Measurements from ENCODE around the gene NBDY. TPM values are rescaled to one million over a fixed set of nuclear protein-coding genes. Genes with fewer than 3 reads are reported as not detected.
"Not testable (repeated sequence)": the region's sequence is repeated elsewhere in the genome, so short reads cannot be mapped to it uniquely, and the experiment has no call there.

Gene NBDY
- total RNA-seq, 2 experiments from 2014 or later, result 37.0 to 53.3 TPM

GRCh38 chrX:56764975-56765791 is 36.1 kb downstream of the NBDY start:
- H3K4me3 Mint-ChIP-seq, result peak overlapping the region; percentile 67
- H3K27ac Mint-ChIP-seq, result peak overlapping the region; percentile 99
- H3K36me3 Mint-ChIP-seq (ENCODE audit: low read depth), result peaks cover 7% of the 10 kb centered on the region
- peaks cover 51% of the 10 kb centered on the region for H3K4me1 Mint-ChIP-seq
- DNase-seq (no peak), ATAC-seq (peak; percentile 33)
- ChIA-PET POLR2A (no interaction called here), CTCF (interaction anchor here (0.5 to 2.8 kb wide), 9 partner anchors 16 to 1154 kb away, joined by 3 to 17 read pairs (median 4); no protein-coding TSS in a partner anchor)
- no peaks in the 10 kb centered on the region for H3K9me3 Mint-ChIP-seq (ENCODE audit: low read depth)
- intact Hi-C loops (cut with DNase I, micrococcal nuclease), result no loop called here
- H3K27me3 Mint-ChIP-seq, result no peaks in the 10 kb centered on the region

DNA sequence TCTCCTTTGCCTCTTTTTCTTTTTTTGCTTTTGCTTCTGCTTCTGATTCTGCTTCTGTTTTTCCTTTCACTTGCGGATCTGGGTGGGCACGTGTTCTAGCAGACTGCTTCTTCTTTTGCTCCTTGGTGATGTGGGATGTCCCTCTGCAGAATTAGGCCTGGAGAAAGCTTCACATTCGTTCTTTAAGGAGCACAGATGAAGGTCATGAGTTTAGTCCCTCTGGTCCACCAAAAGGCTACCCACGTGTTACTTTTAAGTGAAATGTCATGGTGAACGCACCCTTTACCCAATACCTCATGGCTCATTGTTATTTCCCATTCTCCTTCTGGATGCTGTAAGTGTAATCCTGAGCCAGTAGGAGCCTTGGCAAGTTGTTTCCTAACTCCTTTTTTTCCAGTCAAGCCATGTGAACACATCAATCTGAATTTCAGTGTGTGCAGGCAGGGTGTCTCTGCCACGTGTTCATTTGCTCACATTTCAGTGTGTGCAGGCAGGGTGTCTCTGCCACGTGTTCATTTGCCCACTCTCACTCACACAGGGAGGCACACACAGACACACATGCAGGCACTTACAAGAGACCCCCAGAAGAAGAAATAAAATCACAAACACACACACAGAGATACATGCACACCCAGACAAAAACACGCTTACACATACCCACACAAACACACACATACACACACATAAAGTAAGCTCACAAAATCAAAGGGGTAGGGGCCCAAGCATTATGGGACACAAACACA is 36.9 kb downstream of the NBDY start:
- peak overlapping the region; percentile 99 for H3K27ac Mint-ChIP-seq
- H3K27me3 Mint-ChIP-seq, result no peaks in the 10 kb centered on the region
- peak overlapping the region; percentile 67 for H3K4me3 Mint-ChIP-seq
- ATAC-seq, result no peak
- no peaks in the 10 kb centered on the region for H3K9me3 Mint-ChIP-seq (ENCODE audit: low read depth)
- H3K36me3 Mint-ChIP-seq (ENCODE audit: low read depth), result peaks cover 7% of the 10 kb centered on the region
- peaks cover 51% of the 10 kb centered on the region for H3K4me1 Mint-ChIP-seq
- no peak for DNase-seq
- intact Hi-C loops (cut with DNase I, micrococcal nuclease), result no loop called here
- ChIA-PET POLR2A (no interaction called here), CTCF (interaction anchor here (0.6 to 2.8 kb wide), 4 partner anchors 17 to 213 kb away, joined by 3 to 17 read pairs (median 4); no protein-coding TSS in a partner anchor)

DNA sequence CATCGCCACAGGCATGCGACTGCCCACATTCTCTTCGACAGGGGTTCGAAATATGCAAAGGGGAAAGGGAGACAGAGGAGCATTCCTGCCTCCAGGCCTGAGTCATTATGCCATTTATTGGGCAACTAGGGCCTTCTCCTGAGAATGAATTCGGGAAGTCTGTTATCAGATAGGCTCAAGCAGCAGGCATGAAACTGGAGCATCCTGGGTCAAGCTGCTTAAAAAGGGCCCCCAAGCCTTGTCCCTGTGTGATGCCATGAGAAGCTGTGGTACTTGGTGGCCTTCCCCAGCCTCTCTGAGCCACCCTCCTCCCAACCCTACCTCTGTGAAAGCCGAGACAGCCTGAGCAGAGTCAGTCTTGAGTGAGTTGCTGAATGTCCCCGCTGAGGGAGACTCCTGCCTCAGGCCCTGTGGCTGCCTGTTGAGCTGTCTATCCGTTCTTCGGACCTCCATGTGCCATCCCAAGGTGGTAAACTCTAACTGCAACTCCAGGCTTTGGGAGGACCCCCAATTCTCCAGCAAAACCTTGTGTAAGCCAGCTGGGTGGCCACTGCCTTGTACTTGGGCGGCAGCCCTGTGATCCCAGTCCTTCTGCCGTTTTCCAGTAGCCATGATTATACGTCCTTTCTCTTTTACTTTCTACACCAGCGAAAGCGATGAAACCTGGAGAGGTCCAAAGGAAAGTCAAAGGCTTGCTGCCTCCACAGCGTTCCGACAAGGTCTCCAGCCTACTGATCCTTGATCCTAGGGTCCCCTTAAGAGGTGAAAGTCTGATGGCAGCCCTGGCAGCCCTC is 37.7 kb downstream of the NBDY start:
- Mint-ChIP-seq H3K27ac (peak overlapping the region; percentile 99), H3K27me3 (no peaks in the 10 kb centered on the region), H3K36me3 (ENCODE audit: low read depth) (peaks cover 7% of the 10 kb centered on the region), H3K9me3 (ENCODE audit: low read depth) (no peaks in the 10 kb centered on the region), H3K4me1 (peaks cover 43% of the 10 kb centered on the region), H3K4me3 (no peak overlapping the region)
- intact Hi-C loops (cut with DNase I, micrococcal nuclease), result no loop called here
- DNase-seq (no peak), ATAC-seq (no peak)
- ChIA-PET CTCF (no interaction called here), POLR2A (no interaction called here)

- H3K27ac Mint-ChIP-seq; ATAC-seq; CTCF ChIA-PET; H3K36me3 Mint-ChIP-seq (ENCODE audit: low read depth); H3K27me3 Mint-ChIP-seq; POLR2A ChIA-PET; H3K4me3 Mint-ChIP-seq; H3K9me3 Mint-ChIP-seq (ENCODE audit: low read depth); DNase-seq; intact Hi-C loops (cut with DNase I, micrococcal nuclease): not testable (repeated sequence)
- peaks cover 35% of the 10 kb centered on the region for H3K4me1 Mint-ChIP-seq
Observed at GRCh38 chrX:56767348-56768119, 38.5 kb downstream of the NBDY start.

- H3K4me3 Mint-ChIP-seq; H3K9me3 Mint-ChIP-seq (ENCODE audit: low read depth); DNase-seq; H3K27me3 Mint-ChIP-seq; POLR2A ChIA-PET; intact Hi-C loops (cut with DNase I, micrococcal nuclease); CTCF ChIA-PET; ATAC-seq; H3K36me3 Mint-ChIP-seq (ENCODE audit: low read depth); H3K27ac Mint-ChIP-seq: not testable (repeated sequence)
- peaks cover 29% of the 10 kb centered on the region for H3K4me1 Mint-ChIP-seq
Observed at GRCh38 chrX:56768120-56768660, 39.1 kb downstream of the NBDY start.

DNA sequence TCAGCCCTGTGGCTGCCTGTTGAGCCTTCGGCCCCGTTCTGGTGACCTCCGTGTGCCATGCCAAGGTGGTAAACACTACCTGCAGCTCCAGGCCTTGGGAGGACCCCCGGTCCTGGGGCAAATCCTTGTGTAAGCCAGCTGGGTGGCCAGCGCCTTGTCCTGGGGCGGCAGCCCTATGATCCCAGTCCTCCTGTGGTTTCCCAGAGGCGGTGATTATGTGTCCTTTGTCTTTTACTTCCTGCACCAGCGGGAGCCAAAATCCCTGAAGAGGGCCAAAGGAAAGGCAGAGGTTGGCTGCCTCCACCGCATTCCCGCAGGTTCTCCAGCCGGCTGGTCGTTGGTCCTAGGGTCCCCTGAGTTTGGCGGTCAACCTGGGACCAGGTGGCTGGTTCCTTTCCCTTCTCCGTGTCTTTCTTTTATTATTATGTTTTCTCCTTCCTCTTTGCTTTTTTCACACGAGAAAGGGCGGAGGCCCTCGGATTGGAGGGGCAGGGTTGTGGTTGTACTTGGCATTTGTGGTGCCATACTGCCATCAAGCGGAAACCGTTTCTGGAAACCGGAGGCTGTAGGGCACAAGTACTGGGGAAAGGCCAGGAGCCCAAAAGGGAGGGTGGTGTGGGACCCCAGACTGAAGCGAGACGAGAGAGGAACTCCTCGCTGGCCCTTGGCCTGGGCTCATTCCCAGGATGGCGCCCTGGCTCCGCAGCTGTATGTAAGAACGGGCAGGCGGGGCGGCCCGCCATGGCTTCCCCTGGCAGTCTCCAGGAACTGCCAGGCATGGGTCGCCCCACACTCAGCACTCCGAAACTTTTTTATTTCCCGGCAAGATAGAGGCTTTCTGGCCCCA is 43.9 kb downstream of the NBDY start:
- H3K4me3 Mint-ChIP-seq; intact Hi-C loops (cut with DNase I, micrococcal nuclease); H3K27me3 Mint-ChIP-seq; DNase-seq; H3K4me1 Mint-ChIP-seq; ATAC-seq; H3K9me3 Mint-ChIP-seq (ENCODE audit: low read depth); H3K36me3 Mint-ChIP-seq (ENCODE audit: low read depth); POLR2A ChIA-PET; CTCF ChIA-PET; H3K27ac Mint-ChIP-seq: not testable (repeated sequence)

- H3K36me3 Mint-ChIP-seq (ENCODE audit: low read depth); H3K4me3 Mint-ChIP-seq; H3K4me1 Mint-ChIP-seq; H3K9me3 Mint-ChIP-seq (ENCODE audit: low read depth); DNase-seq; CTCF ChIA-PET; H3K27me3 Mint-ChIP-seq; intact Hi-C loops (cut with DNase I, micrococcal nuclease); H3K27ac Mint-ChIP-seq; POLR2A ChIA-PET; ATAC-seq: not testable (repeated sequence)
Observed at GRCh38 chrX:56773522-56774060, 44.5 kb downstream of the NBDY start.

DNA sequence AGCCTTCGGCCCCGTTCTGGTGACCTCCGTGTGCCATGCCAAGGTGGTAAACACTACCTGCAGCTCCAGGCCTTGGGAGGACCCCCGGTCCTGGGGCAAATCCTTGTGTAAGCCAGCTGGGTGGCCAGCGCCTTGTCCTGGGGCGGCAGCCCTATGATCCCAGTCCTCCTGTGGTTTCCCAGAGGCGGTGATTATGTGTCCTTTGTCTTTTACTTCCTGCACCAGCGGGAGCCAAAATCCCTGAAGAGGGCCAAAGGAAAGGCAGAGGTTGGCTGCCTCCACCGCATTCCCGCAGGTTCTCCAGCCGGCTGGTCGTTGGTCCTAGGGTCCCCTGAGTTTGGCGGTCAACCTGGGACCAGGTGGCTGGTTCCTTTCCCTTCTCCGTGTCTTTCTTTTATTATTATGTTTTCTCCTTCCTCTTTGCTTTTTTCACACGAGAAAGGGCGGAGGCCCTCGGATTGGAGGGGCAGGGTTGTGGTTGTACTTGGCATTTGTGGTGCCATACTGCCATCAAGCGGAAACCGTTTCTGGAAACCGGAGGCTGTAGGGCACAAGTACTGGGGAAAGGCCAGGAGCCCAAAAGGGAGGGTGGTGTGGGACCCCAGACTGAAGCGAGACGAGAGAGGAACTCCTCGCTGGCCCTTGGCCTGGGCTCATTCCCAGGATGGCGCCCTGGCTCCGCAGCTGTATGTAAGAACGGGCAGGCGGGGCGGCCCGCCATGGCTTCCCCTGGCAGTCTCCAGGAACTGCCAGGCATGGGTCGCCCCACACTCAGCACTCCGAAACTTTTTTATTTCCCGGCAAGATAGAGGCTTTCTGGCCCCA is 49.3 kb downstream of the NBDY start:
- H3K27me3 Mint-ChIP-seq, H3K27ac Mint-ChIP-seq, ATAC-seq: not testable (repeated sequence)

GRCh38 chrX:56778924-56779468 is 50.0 kb downstream of the NBDY start:
- H3K9me3 Mint-ChIP-seq (ENCODE audit: low read depth); intact Hi-C loops (cut with DNase I, micrococcal nuclease); H3K4me3 Mint-ChIP-seq; DNase-seq; H3K36me3 Mint-ChIP-seq (ENCODE audit: low read depth); H3K27ac Mint-ChIP-seq; POLR2A ChIA-PET; ATAC-seq; H3K27me3 Mint-ChIP-seq; CTCF ChIA-PET: not testable (repeated sequence)
- H3K4me1 Mint-ChIP-seq, result peaks cover 23% of the 10 kb centered on the region

More for the DNA sequence above, 49.3 kb downstream of the NBDY start:
- CTCF ChIA-PET; intact Hi-C loops (cut with DNase I, micrococcal nuclease); H3K9me3 Mint-ChIP-seq (ENCODE audit: low read depth); H3K36me3 Mint-ChIP-seq (ENCODE audit: low read depth); H3K4me3 Mint-ChIP-seq; POLR2A ChIA-PET; DNase-seq: not testable (repeated sequence)
- H3K4me1 Mint-ChIP-seq, result peaks cover 23% of the 10 kb centered on the region

Measured in activated CD4-positive, alpha-beta T cell treated with anti-CD3 and anti-CD28 coated beads for 36 hours (primary cell).